ENCODE measurements around the gene SFXN3. TPM values are rescaled to one million over a fixed set of nuclear protein-coding genes. Genes with fewer than 3 reads are reported as not detected.

The SFXN3 gene
- total and polyA plus RNA-seq, 2 of the 13 experiments (the other 11 are each of a cell fraction or from before 2014, with no cell fraction given): 16.8 to 71.5 TPM

DNA sequence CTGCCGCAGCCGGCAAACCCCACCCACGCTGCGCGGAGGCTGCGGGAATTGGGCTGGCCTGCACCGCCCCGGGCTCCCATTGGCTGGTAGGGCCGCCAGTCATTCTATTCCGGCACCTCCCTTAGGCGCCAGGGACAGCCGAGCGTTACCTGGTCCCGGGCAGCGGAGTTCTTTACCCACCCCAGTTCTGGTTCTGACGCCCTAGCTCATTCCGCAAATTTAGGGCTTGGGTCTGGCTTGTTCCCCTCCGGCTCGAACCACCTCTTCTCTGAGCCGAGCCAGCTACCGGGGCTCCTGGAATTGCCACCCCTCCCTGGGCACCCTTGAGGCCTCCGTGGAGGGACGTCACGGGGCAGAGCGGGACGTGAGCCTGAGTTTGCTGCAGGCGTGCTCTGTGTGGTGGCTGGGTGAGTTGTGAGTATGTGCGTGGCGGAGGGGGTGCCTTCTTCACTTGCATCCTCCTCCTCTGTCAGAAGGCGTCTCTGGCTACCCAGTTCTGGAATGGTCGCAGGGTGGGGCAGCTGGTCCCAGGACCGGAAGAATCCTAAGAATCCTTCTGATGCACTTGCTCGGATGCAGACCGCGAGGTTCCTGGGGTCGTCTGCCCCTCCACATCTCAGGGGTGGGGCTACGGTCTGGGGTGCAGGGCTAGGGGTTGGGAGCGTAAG lies at the start of gene SFXN3, which contains the start of gene PDZD7 (continued):
- TF ChIP-seq, protein P1, sequence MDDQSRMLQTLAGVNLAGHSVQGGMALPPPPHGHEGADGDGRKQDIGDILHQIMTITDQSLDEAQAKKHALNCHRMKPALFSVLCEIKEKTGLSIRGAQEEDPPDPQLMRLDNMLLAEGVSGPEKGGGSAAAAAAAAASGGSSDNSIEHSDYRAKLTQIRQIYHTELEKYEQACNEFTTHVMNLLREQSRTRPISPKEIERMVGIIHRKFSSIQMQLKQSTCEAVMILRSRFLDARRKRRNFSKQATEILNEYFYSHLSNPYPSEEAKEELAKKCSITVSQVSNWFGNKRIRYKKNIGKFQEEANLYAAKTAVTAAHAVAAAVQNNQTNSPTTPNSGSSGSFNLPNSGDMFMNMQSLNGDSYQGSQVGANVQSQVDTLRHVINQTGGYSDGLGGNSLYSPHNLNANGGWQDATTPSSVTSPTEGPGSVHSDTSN (CRISPR knock-in tag; IDR thresholded peaks at IDR 0.05; ENCODE audit: borderline replicate concordance): peak; percentile 91; the same call in 1 of the 2 replicates
- TF ChIP-seq ZNF235 (CRISPR knock-in tag; IDR thresholded peaks at IDR 0.05; ENCODE audit: borderline replicate concordance) (0 out of 2 replicates have a peak, but pooled peaks have one; percentile 11), THYN1 (CRISPR knock-in tag; IDR thresholded peaks at IDR 0.05; ENCODE audit: borderline replicate concordance, low read depth) (no peak), CREB1 (IDR thresholded peaks at IDR 0.05) (peak; percentile 60), CREB1 (CRISPR knock-in tag; IDR thresholded peaks at IDR 0.05) (no peak), SP140L (CRISPR knock-in tag; IDR thresholded peaks at IDR 0.05; ENCODE audit: borderline replicate concordance) (no peak), ZNF234 (CRISPR knock-in tag; conservative IDR thresholded peaks at IDR 0.05) (no peak), SMAD9 (CRISPR knock-in tag; IDR thresholded peaks at IDR 0.05) (no peak), SRF (IDR thresholded peaks at IDR 0.05; ENCODE audit: low read depth, low read length) (no peak), ZSCAN25 (CRISPR knock-in tag; IDR thresholded peaks at IDR 0.05) (no peak), FIP1L1 (IDR thresholded peaks at IDR 0.05; ENCODE audit: borderline replicate concordance, insufficient read depth, low read depth, low read length) (no peak), BORCS8-MEF2B (CRISPR knock-in tag; IDR thresholded peaks at IDR 0.05) (no peak), ZSCAN30 (CRISPR knock-in tag; IDR thresholded peaks at IDR 0.05) (no peak)
- TF ChIP-seq, protein P2, sequence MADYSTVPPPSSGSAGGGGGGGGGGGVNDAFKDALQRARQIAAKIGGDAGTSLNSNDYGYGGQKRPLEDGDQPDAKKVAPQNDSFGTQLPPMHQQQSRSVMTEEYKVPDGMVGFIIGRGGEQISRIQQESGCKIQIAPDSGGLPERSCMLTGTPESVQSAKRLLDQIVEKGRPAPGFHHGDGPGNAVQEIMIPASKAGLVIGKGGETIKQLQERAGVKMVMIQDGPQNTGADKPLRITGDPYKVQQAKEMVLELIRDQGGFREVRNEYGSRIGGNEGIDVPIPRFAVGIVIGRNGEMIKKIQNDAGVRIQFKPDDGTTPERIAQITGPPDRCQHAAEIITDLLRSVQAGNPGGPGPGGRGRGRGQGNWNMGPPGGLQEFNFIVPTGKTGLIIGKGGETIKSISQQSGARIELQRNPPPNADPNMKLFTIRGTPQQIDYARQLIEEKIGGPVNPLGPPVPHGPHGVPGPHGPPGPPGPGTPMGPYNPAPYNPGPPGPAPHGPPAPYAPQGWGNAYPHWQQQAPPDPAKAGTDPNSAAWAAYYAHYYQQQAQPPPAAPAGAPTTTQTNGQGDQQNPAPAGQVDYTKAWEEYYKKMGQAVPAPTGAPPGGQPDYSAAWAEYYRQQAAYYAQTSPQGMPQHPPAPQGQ (CRISPR knock-in tag; IDR thresholded peaks at IDR 0.05; ENCODE audit: borderline replicate concordance): no peak
- TF ChIP-seq, protein P3, sequence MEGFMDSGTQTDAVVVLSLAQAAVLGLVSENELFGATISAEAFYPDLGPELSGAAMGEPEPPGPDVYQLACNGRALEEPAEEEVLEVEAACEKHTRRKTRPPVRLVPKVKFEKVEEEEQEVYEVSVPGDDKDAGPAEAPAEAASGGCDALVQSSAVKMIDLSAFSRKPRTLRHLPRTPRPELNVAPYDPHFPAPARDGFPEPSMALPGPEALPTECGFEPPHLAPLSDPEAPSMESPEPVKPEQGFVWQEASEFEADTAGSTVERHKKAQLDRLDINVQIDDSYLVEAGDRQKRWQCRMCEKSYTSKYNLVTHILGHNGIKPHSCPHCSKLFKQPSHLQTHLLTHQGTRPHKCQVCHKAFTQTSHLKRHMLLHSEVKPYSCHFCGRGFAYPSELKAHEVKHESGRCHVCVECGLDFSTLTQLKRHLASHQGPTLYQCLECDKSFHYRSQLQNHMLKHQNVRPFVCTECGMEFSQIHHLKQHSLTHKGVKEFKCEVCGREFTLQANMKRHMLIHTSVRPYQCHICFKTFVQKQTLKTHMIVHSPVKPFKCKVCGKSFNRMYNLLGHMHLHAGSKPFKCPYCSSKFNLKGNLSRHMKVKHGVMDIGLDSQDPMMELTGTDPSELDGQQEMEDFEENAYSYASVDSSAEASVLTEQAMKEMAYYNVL (CRISPR knock-in tag; IDR thresholded peaks at IDR 0.05; ENCODE audit: borderline replicate concordance): no peak
- TF ChIP-seq, protein P4, sequence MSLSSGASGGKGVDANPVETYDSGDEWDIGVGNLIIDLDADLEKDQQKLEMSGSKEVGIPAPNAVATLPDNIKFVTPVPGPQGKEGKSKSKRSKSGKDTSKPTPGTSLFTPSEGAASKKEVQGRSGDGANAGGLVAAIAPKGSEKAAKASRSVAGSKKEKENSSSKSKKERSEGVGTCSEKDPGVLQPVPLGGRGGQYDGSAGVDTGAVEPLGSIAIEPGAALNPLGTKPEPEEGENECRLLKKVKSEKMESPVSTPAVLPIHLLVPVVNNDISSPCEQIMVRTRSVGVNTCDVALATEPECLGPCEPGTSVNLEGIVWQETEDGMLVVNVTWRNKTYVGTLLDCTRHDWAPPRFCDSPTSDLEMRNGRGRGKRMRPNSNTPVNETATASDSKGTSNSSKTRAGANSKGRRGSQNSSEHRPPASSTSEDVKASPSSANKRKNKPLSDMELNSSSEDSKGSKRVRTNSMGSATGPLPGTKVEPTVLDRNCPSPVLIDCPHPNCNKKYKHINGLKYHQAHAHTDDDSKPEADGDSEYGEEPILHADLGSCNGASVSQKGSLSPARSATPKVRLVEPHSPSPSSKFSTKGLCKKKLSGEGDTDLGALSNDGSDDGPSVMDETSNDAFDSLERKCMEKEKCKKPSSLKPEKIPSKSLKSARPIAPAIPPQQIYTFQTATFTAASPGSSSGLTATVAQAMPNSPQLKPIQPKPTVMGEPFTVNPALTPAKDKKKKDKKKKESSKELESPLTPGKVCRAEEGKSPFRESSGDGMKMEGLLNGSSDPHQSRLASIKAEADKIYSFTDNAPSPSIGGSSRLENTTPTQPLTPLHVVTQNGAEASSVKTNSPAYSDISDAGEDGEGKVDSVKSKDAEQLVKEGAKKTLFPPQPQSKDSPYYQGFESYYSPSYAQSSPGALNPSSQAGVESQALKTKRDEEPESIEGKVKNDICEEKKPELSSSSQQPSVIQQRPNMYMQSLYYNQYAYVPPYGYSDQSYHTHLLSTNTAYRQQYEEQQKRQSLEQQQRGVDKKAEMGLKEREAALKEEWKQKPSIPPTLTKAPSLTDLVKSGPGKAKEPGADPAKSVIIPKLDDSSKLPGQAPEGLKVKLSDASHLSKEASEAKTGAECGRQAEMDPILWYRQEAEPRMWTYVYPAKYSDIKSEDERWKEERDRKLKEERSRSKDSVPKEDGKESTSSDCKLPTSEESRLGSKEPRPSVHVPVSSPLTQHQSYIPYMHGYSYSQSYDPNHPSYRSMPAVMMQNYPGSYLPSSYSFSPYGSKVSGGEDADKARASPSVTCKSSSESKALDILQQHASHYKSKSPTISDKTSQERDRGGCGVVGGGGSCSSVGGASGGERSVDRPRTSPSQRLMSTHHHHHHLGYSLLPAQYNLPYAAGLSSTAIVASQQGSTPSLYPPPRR (CRISPR knock-in tag; IDR thresholded peaks at IDR 0.05; ENCODE audit: borderline replicate concordance): no peak
- TF ChIP-seq, protein P5, sequence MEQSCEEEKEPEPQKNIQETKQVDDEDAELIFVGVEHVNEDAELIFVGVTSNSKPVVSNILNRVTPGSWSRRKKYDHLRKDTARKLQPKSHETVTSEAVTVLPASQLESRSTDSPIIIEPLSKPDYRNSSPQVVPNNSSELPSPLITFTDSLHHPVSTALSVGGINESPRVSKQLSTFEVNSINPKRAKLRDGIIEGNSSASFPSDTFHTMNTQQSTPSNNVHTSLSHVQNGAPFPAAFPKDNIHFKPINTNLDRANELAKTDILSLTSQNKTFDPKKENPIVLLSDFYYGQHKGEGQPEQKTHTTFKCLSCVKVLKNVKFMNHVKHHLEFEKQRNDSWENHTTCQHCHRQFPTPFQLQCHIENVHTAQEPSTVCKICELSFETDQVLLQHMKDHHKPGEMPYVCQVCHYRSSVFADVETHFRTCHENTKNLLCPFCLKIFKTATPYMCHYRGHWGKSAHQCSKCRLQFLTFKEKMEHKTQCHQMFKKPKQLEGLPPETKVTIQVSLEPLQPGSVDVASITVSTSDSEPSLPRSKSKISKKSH (CRISPR knock-in tag; IDR thresholded peaks at IDR 0.05; ENCODE audit: borderline replicate concordance): 0 out of 2 replicates have a peak, but pooled peaks have one; percentile 41
